GM23338 (cell line): ENCODE results near the gene PRELP.
"Not testable (repeated sequence)": the region's sequence is repeated elsewhere in the genome, so short reads cannot be mapped to it uniquely, and the experiment has no call there.

ENCODE experiments used
- EZH2phosphoT487 ChIP-seq: fragments of 200-600 bp; sonication (generic); IDR thresholded peaks from one replicate; pipeline ENCODE4 v1.8.1; 2018; ENCODE audit warnings: antibody characterized with exemption; ENCODE audit not compliant: unreplicated experiment
- TF ChIP-seq, protein P1 (sequence below), 2 experiments: fragments of 200-600 bp in 1 of 2; sonication (generic) in 1 of 2; conservative IDR thresholded peaks; 2 replicates each; pipeline versions ENCODE4 v1.5.1 to v1.6.1; 2016 to 2017; ENCODE audit warnings: antibody characterized with exemption in 2 of 2, low read depth in 2 of 2, mild to moderate bottlenecking in 2 of 2, moderate library complexity in 1 of 2

DNA sequence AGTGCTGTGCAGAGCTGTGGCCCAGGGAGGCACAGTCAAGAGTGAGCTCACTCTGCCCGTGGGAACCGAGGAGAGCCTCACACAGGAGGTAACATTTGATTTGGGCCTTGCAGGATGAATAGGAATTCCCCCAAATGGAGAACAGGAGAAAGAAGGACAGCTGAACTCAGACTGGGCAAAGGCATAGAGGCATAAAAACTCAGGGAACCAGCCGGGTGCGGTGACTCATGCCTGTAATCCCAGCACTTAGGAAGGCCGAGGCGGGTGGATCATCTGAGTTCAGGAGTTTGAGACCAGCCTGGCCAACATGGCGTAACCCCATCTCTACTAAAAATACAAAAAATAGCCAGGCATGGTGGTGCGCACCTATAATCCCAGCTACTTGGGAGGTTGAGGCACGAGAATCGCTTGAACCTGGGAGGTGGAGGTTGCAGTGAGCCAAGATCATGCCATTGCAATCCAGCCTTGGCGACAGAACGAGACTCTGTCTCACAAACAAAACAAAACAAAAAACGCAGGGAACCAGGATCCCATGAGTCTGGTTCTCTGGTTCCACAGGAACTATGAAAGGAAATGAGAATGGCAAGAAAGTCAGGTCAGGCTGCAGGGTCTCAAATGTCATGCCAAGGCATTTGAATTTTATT, 8.6 kb upstream of the PRELP start:
- not testable (repeated sequence) for TF ChIP-seq EZH2phosphoT487
- TF ChIP-seq, protein P1, sequence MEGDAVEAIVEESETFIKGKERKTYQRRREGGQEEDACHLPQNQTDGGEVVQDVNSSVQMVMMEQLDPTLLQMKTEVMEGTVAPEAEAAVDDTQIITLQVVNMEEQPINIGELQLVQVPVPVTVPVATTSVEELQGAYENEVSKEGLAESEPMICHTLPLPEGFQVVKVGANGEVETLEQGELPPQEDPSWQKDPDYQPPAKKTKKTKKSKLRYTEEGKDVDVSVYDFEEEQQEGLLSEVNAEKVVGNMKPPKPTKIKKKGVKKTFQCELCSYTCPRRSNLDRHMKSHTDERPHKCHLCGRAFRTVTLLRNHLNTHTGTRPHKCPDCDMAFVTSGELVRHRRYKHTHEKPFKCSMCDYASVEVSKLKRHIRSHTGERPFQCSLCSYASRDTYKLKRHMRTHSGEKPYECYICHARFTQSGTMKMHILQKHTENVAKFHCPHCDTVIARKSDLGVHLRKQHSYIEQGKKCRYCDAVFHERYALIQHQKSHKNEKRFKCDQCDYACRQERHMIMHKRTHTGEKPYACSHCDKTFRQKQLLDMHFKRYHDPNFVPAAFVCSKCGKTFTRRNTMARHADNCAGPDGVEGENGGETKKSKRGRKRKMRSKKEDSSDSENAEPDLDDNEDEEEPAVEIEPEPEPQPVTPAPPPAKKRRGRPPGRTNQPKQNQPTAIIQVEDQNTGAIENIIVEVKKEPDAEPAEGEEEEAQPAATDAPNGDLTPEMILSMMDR (conservative IDR thresholded peaks at IDR 0.05; ENCODE audit: low read depth in 2 of 2), result not testable (repeated sequence)
